Peyer's patch (tissue), 4 donors: Measurements from ENCODE around the gene TSPO.
"Not testable (repeated sequence)": the region's sequence is repeated elsewhere in the genome, so short reads cannot be mapped to it uniquely, and the experiment has no call there.

Experiments used
- CTCF ChIP-seq, 6 experiments: fragments of 450-650 bp in 4 of 6; fragments of 200-600 bp in 2 of 6; sonication (generic) in 1 of 6; IDR thresholded peaks; one replicate each; pipeline ENCODE4 v1.5.1; 2017 to 2019; ENCODE audit warnings: antibody characterized with exemption in 6 of 6, mild to moderate bottlenecking in 3 of 6, moderate library complexity in 1 of 6
- POLR2A ChIP-seq, 2 donors: fragments of 450-650 bp; IDR thresholded peaks; one replicate each; pipeline ENCODE4 v1.5.1; 2017; ENCODE audit warnings: antibody characterized with exemption in 2 of 2, mild to moderate bottlenecking in 2 of 2, moderate library complexity in 2 of 2

GRCh38 chr22:43104056-43104625 lies 47.2 kb upstream of the TSPO start:
- TF ChIP-seq CTCF, POLR2A (IDR thresholded peaks at IDR 0.05): not testable (repeated sequence)
